GM21576 (cell line): ENCODE results near the gene LDLRAD4.

Experiments used
- ATAC-seq: cut with Tn5 transposase; IDR thresholded peaks from one replicate; pipeline ENCODE4 v1.9.1; 2021; ENCODE audit warnings: mild to moderate bottlenecking, moderate library complexity; ENCODE audit not compliant: unreplicated experiment

Gene LDLRAD4

GRCh38 chr18:13218368-13218991 is at the start of gene LDLRAD4:
TSS of gene LDLRAD4 (plus strand) at chr18:13218760.
- ATAC-seq = no peak

GRCh38 chr18:13173578-13174145 is 44.9 kb upstream of the LDLRAD4 start:
- no peak for ATAC-seq

- ATAC-seq = no peak
Measured at GRCh38 chr18:13175266-13175665, 43.3 kb upstream of the LDLRAD4 start.

GRCh38 chr18:13175754-13176210 is 42.8 kb upstream of the LDLRAD4 start:
- no peak for ATAC-seq

GRCh38 chr18:13176847-13177246 is 41.7 kb upstream of the LDLRAD4 start:
- no peak for ATAC-seq

GRCh38 chr18:13178197-13178596 is 40.4 kb upstream of the LDLRAD4 start:
- ATAC-seq = no peak

- no peak for ATAC-seq
Measured at GRCh38 chr18:13178976-13179375, 39.6 kb upstream of the LDLRAD4 start.

GRCh38 chr18:13179566-13180113 is 38.9 kb upstream of the LDLRAD4 start:
- ATAC-seq = no peak

- no peak for ATAC-seq
Measured at GRCh38 chr18:13180614-13181375, 37.8 kb upstream of the LDLRAD4 start.

GRCh38 chr18:13181765-13182164 is 36.8 kb upstream of the LDLRAD4 start:
- ATAC-seq = no peak

- ATAC-seq = no peak
Measured at GRCh38 chr18:13183359-13183758, 35.2 kb upstream of the LDLRAD4 start.

- no peak for ATAC-seq
Measured at GRCh38 chr18:13183790-13184189, 34.8 kb upstream of the LDLRAD4 start.

- ATAC-seq = no peak
Measured at GRCh38 chr18:13184396-13184795, 34.2 kb upstream of the LDLRAD4 start.

GRCh38 chr18:13185675-13186198 is 32.8 kb upstream of the LDLRAD4 start:
- ATAC-seq = no peak

GRCh38 chr18:13186687-13187086 is 31.9 kb upstream of the LDLRAD4 start:
- no peak for ATAC-seq

GRCh38 chr18:13187498-13187897 is 31.1 kb upstream of the LDLRAD4 start:
- no peak for ATAC-seq

GRCh38 chr18:13191031-13191430 is 27.5 kb upstream of the LDLRAD4 start:
- ATAC-seq = no peak

- no peak for ATAC-seq
Measured at GRCh38 chr18:13191779-13192178, 26.8 kb upstream of the LDLRAD4 start.

GRCh38 chr18:13192970-13193369 is 25.6 kb upstream of the LDLRAD4 start:
- no peak for ATAC-seq

- ATAC-seq = no peak
Measured at GRCh38 chr18:13194239-13194638, 24.3 kb upstream of the LDLRAD4 start.

- ATAC-seq = no peak
Measured at GRCh38 chr18:13198701-13199100, 19.9 kb upstream of the LDLRAD4 start.

- no peak for ATAC-seq
Measured at GRCh38 chr18:13199169-13199568, 19.4 kb upstream of the LDLRAD4 start.
